Astrocyte of the spinal cord (primary cell): ENCODE data around the gene EPHB2.

Experiments
- DNase-seq: peaks from one replicate; pipeline ENCODE4 v3.0.0; 2011; ENCODE audit warnings: low read depth, low spot score
- H3K4me3 ChIP-seq: 2 replicates; pipeline ENCODE4 v1.5.1; 2011; ENCODE audit warnings: low read depth, mild to moderate bottlenecking, low read length, moderate library complexity
- in situ Hi-C: cut with HindIII; loops from 2 replicates; pipeline ENCODE4 v1.10.0; 2017; ENCODE audit warnings: low sequenced_read_pairs
- TF ChIP-seq, protein P1 (sequence below): IDR thresholded peaks from 2 replicates; pipeline ENCODE4 v1.5.1; 2012; ENCODE audit warnings: low read depth, mild to moderate bottlenecking, low read length, inconsistent platforms

EPHB2 gene

DNA sequence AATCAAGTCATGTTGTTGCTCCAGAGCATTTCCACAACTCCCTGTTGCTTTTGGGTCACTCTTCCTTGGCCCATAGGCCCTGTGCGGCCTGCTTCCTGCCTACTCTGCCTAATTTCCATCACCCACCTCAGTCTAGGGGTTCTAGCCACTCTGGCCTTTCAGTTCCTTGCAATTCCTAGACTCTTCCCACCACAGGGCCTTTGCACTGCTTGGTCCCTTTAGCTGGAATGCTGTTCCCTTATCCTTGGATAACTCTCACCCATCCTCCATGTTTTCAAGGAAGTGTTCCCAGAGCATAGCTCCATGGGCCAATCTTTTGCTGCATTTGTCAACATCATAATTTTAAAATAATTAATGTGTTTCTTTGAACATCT, 18.7 kb downstream of the EPHB2 start:
- TF ChIP-seq, protein P1, sequence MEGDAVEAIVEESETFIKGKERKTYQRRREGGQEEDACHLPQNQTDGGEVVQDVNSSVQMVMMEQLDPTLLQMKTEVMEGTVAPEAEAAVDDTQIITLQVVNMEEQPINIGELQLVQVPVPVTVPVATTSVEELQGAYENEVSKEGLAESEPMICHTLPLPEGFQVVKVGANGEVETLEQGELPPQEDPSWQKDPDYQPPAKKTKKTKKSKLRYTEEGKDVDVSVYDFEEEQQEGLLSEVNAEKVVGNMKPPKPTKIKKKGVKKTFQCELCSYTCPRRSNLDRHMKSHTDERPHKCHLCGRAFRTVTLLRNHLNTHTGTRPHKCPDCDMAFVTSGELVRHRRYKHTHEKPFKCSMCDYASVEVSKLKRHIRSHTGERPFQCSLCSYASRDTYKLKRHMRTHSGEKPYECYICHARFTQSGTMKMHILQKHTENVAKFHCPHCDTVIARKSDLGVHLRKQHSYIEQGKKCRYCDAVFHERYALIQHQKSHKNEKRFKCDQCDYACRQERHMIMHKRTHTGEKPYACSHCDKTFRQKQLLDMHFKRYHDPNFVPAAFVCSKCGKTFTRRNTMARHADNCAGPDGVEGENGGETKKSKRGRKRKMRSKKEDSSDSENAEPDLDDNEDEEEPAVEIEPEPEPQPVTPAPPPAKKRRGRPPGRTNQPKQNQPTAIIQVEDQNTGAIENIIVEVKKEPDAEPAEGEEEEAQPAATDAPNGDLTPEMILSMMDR: no peak
- H3K4me3 ChIP-seq: no peak overlapping the region
- DNase-seq: no peak
- in situ Hi-C loops: no loop called here

DNA sequence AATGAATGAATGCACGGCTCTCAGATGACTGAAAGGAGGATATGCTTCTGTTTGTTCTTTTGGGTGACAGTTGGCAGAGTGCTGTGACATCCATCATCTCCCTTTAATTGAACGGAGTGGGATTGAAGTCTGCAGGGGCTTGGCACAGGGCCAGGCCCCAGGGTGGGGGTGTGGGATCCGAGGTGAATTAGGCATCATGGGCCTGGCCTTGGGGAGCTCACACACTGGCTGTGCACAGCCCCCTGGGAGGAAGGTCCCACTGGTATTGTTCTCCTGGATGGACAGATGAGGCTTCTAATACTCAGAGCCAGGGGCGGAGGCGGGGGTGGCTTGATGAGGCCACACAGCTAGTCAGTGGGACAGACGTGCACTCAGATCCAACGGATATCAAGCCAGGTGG, 19.3 kb downstream of the EPHB2 start:
- H3K4me3 ChIP-seq: no peak overlapping the region
- TF ChIP-seq, protein P1: no peak
- DNase-seq: no peak
- in situ Hi-C loops: no loop called here

- DNase-seq: no peak
- H3K4me3 ChIP-seq: no peak overlapping the region
- TF ChIP-seq, protein P1: peak; percentile 32
- in situ Hi-C loops: no loop called here
Observed at GRCh38 chr1:22731924-22732720, 21.5 kb downstream of the EPHB2 start.

GRCh38 chr1:22733643-22734042, 23.0 kb downstream of the EPHB2 start:
- no peak for DNase-seq
- no peak overlapping the region for H3K4me3 ChIP-seq
- in situ Hi-C loops: no loop called here
- TF ChIP-seq, protein P1: no peak

DNA sequence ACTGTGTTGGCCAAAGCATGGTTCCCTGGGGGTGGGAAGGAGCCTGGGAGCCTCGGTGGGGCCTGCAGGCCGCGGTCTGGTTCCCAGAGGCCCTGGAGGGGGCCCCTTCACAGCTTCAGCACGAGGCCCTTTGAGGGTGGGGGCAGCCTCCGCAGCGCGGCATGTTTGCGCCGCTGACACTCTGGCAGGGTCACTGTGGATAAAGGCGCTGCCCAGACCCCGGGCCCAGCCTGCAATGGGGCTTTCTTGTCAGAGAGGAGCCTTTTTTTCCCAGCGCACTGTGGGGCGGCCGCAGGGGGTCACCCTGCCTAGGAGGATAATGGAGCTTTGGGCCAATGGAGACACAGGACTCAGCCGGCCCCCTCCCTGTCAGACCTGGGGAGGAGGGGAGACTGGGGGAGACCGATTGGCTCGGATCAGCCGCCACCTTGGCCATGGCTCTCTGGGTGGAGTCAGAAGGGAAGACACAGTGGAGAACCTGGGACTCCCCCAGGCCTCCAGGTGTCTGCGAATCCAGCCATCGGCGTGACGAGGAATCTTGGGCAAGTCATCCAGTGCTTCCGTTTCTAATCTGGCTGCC, 26.0 kb downstream of the EPHB2 start:
- TF ChIP-seq, protein P1: no peak
- no peak for DNase-seq
- no peak overlapping the region for H3K4me3 ChIP-seq
- in situ Hi-C loops: no loop called here

DNA sequence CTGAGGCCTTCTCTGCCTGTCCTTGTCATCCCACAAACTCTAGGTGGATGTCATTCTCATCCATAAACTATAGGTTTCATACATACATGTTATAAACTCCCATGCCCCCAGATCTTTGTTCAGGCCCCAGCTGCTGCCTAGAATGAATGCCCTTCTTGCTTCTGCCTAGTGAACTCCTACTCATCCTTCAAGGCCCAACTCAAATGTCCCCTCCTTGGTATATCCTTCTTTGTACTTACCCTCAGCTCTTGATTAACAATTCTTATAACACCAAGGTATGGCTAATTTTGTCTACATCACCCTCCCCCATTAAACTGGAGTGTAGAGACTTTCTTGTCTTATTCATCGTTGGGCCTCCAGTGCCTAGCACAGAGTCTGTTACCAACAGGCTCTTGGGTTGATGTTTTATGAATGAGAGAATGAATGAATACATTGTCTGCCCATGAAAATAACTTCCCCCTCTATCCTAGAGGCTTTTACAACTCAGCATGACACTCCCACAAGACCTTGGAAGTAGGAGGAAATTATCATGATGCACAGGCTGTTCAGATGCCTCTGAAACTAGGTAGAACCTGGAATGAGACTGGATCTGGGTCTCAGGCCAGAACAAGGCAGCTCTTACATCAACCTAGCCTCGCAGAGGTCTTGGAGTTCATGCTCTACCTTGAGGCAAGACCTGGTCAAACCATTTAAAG, 26.9 kb downstream of the EPHB2 start:
- no peak for DNase-seq
- TF ChIP-seq, protein P1: no peak
- no peak overlapping the region for H3K4me3 ChIP-seq
- in situ Hi-C loops: no loop called here
